ENCODE data around the gene ABCD1. TPM values are rescaled to one million over a fixed set of nuclear protein-coding genes. Genes with fewer than 3 reads are reported as not detected.
"Not testable (repeated sequence)": the region's sequence is repeated elsewhere in the genome, so short reads cannot be mapped to it uniquely, and the experiment has no call there.

ABCD1 gene
- polyA plus RNA-seq: 13.4 TPM
- long read RNA-seq, donor 1, partial matches to known transcripts: 8 of 18 reads
- long read RNA-seq, donor 1, other reads (novel, unspliced or antisense): 6 of 18 reads
- long read RNA-seq, donor 2, partial matches to known transcripts: 0 of 2 reads
- long read RNA-seq, donor 2, other reads (novel, unspliced or antisense): 0 of 2 reads
- long read RNA-seq, donor 3, partial matches to known transcripts: 0 of 2 reads
- long read RNA-seq, donor 3, other reads (novel, unspliced or antisense): 0 of 2 reads
- long read RNA-seq, donor 4: 0 reads
- long read RNA-seq, donor 5, partial matches to known transcripts: 0 of 2 reads
- long read RNA-seq, donor 5, other reads (novel, unspliced or antisense): 0 of 2 reads
- long read RNA-seq, donor 6, partial matches to known transcripts: 8 of 11 reads
- long read RNA-seq, donor 6, other reads (novel, unspliced or antisense): 0 of 11 reads
- long read RNA-seq, donor 7, partial matches to known transcripts: 0 of 1 reads
- long read RNA-seq, donor 7, other reads (novel, unspliced or antisense): 0 of 1 reads
- long read RNA-seq, donor 8, partial matches to known transcripts: 0 of 4 reads
- long read RNA-seq, donor 8, other reads (novel, unspliced or antisense): 0 of 4 reads
- long read RNA-seq, donor 9, partial matches to known transcripts: 0 of 2 reads
- long read RNA-seq, donor 9, other reads (novel, unspliced or antisense): 0 of 2 reads
- long read RNA-seq, donor 10, partial matches to known transcripts: 0 of 2 reads
- long read RNA-seq, donor 10, other reads (novel, unspliced or antisense): 0 of 2 reads
- long read RNA-seq, donor 11, partial matches to known transcripts: 0 of 2 reads
- long read RNA-seq, donor 11, other reads (novel, unspliced or antisense): 0 of 2 reads

GRCh38 chrX:153724252-153725038 is at the start of gene ABCD1, which contains the start of gene BCAP31:
Gene ABCD1 (plus strand): TSS chrX:153724856. CDS start chrX:153725267, 411 bp downstream.
Gene BCAP31 (minus strand): TSS chrX:153724387. CDS start chrX:153723244, 1,143 bp downstream.
- Histone ChIP-seq H3K4me3 (ENCODE audit: low read length) (peak within 1 kb of the TSS; percentile 73), H3K27ac (ENCODE audit: low read length) (peak within 1 kb of the TSS; percentile 94), H3K4me1 (ENCODE audit: control insufficient read depth, insufficient read depth, low read length) (peaks cover 36% of the 10 kb centered on the region), H3K9me3 (ENCODE audit: control insufficient read depth, low read depth, low read length) (peaks cover 7% of the 10 kb centered on the region), H3K36me3 (ENCODE audit: control insufficient read depth, insufficient read depth, low read length) (peaks cover 23% of the 10 kb centered on the region), H3K27me3 (ENCODE audit: control insufficient read depth, insufficient read depth, low read length) (no peaks in the 10 kb centered on the region)
- peak; percentile 84 to 90 for DNase-seq
- no CpG with 5 or more reads among the region's 88 CpGs for WGBS (ENCODE audit: insufficient coverage, low lambda C conversion rate)

DNA sequence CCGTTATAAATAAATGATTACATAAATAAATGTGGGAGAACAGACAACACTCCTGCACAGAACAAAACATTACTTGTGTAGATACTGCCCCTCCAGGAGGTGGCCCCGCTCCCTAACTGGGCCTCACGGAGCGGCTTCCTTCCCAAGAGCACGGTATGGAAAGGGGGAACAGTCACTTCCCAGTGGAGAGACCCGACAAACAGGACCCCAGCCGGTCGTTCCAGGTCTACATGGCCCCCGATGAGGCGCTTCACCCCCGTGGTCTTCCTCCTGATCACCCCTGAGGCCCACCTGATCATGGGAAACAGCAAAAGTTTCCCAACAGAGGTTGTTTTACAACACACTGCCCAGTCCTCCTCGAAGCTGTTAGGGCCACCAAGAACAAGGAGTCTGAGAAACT is 43.5 kb upstream of the ABCD1 start:
- peak in 1 of 2 donors; percentile 36 for DNase-seq
- WGBS (ENCODE audit: insufficient coverage, low lambda C conversion rate): no CpG with 5 or more reads among the region's 12 CpGs
- Histone ChIP-seq H3K27me3 (ENCODE audit: control insufficient read depth, insufficient read depth, low read length) (no peaks in the 10 kb centered on the region), H3K4me1 (ENCODE audit: control insufficient read depth, insufficient read depth, low read length) (peaks cover 19% of the 10 kb centered on the region), H3K27ac (ENCODE audit: low read length) (peak overlapping the region; percentile 70), H3K4me3 (ENCODE audit: low read length) (no peak overlapping the region), H3K36me3 (ENCODE audit: control insufficient read depth, insufficient read depth, low read length) (no peaks in the 10 kb centered on the region), H3K9me3 (ENCODE audit: control insufficient read depth, low read depth, low read length) (no peaks in the 10 kb centered on the region)

DNA sequence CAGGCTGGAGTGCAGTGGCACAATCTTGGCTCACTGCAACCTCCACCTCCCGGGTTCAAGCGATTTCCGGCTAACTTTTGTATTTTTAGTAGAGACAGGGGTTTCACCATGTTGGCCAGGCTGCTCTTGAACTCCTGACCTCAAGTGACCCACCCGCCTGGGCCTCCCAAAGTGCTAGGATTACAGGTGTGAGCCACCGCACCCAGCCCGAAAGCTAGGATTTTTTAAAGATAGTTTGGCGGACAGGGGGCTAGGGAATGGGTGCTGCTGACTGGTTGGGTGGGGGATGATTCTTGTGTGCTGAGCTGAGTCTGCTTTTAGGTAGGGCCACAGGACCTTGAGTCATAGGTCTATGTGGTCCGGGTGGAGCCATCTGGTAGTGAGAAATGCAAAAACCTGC is 41.2 kb upstream of the ABCD1 start:
- H3K27ac ChIP-seq (ENCODE audit: low read length); DNase-seq; H3K27me3 ChIP-seq (ENCODE audit: control insufficient read depth, insufficient read depth, low read length); H3K4me3 ChIP-seq (ENCODE audit: low read length); H3K9me3 ChIP-seq (ENCODE audit: control insufficient read depth, low read depth, low read length); H3K36me3 ChIP-seq (ENCODE audit: control insufficient read depth, insufficient read depth, low read length): not testable (repeated sequence)
- peaks cover 29% of the 10 kb centered on the region for H3K4me1 ChIP-seq (ENCODE audit: control insufficient read depth, insufficient read depth, low read length)
- no CpG with 5 or more reads among the region's 8 CpGs for WGBS (ENCODE audit: insufficient coverage, low lambda C conversion rate)

DNA sequence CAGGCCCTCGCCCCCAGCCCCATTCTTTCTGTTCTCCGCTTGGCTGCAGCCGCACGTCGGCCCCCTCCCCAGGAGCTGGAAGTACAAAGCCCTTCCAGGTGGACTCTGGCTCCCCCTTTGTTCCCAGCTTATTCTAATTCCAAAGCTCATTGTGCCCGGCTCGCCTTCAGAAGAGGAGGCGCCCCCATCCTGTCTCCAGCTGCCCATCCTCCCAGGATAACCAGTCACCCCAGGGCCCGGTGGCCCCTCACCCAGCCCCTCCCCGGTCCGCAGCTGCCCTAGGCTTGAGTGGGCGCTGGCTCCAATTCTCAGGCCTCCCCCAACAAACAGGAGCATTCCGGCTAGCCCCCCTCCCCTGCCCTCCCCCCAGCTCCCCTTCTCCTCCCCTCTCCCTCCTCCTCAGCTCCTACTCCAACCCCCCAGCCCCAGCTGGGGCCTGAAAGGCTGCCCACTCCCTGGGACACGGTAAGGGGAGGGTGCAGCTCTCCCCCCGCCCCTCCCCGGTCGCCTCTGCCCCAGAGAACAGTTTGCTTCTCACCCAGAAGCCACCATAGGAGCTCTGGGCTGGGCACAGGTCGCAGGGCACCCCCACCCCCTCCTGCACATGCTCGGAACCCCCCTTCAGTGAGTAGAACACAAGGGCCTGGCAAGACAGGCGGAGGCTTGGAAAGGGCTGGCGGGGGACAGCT is 40.0 kb upstream of the ABCD1 start:
- DNase-seq: peak in 1 of 2 donors; percentile 55
- no CpG with 5 or more reads among the region's 21 CpGs for WGBS (ENCODE audit: insufficient coverage, low lambda C conversion rate)
- Histone ChIP-seq H3K4me3 (ENCODE audit: low read length) (no peak overlapping the region), H3K9me3 (ENCODE audit: control insufficient read depth, low read depth, low read length) (no peaks in the 10 kb centered on the region), H3K36me3 (ENCODE audit: control insufficient read depth, insufficient read depth, low read length) (peaks cover under 1% of the 10 kb centered on the region), H3K27me3 (ENCODE audit: control insufficient read depth, insufficient read depth, low read length) (no peaks in the 10 kb centered on the region), H3K4me1 (ENCODE audit: control insufficient read depth, insufficient read depth, low read length) (peaks cover 29% of the 10 kb centered on the region), H3K27ac (ENCODE audit: low read length) (no peak overlapping the region)

- WGBS (ENCODE audit: insufficient coverage, low lambda C conversion rate): no CpG with 5 or more reads among the region's 21 CpGs
- no peak overlapping the region for H3K27ac ChIP-seq (ENCODE audit: low read length)
Measured at GRCh38 chrX:153685156-153685536, 39.5 kb upstream of the ABCD1 start.

GRCh38 chrX:153685751-153686696 is 38.6 kb upstream of the ABCD1 start:
- H3K27me3 ChIP-seq (ENCODE audit: control insufficient read depth, insufficient read depth, low read length): no peaks in the 10 kb centered on the region
- H3K4me1 ChIP-seq (ENCODE audit: control insufficient read depth, insufficient read depth, low read length): peaks cover 35% of the 10 kb centered on the region
- no peak overlapping the region for H3K27ac ChIP-seq (ENCODE audit: low read length)
- WGBS (ENCODE audit: insufficient coverage, low lambda C conversion rate): no CpG with 5 or more reads among the region's 24 CpGs
- no peak for DNase-seq
- H3K9me3 ChIP-seq (ENCODE audit: control insufficient read depth, low read depth, low read length): no peaks in the 10 kb centered on the region
- H3K36me3 ChIP-seq (ENCODE audit: control insufficient read depth, insufficient read depth, low read length): peaks cover 10% of the 10 kb centered on the region
- no peak overlapping the region for H3K4me3 ChIP-seq (ENCODE audit: low read length)

More at GRCh38 chrX:153685156-153685536, 39.5 kb upstream of the ABCD1 start:
- Histone ChIP-seq H3K36me3 (ENCODE audit: control insufficient read depth, insufficient read depth, low read length) (peaks cover 5% of the 10 kb centered on the region), H3K4me3 (ENCODE audit: low read length) (no peak overlapping the region), H3K27me3 (ENCODE audit: control insufficient read depth, insufficient read depth, low read length) (no peaks in the 10 kb centered on the region), H3K4me1 (ENCODE audit: control insufficient read depth, insufficient read depth, low read length) (peaks cover 29% of the 10 kb centered on the region), H3K9me3 (ENCODE audit: control insufficient read depth, low read depth, low read length) (no peaks in the 10 kb centered on the region)
- DNase-seq: peak in 1 of 2 donors; percentile 42

GRCh38 chrX:153686711-153687110 is 37.9 kb upstream of the ABCD1 start:
- Histone ChIP-seq H3K4me3 (ENCODE audit: low read length) (no peak overlapping the region), H3K36me3 (ENCODE audit: control insufficient read depth, insufficient read depth, low read length) (peaks cover 10% of the 10 kb centered on the region), H3K27ac (ENCODE audit: low read length) (peak overlapping the region; percentile 81), H3K27me3 (ENCODE audit: control insufficient read depth, insufficient read depth, low read length) (no peaks in the 10 kb centered on the region), H3K9me3 (ENCODE audit: control insufficient read depth, low read depth, low read length) (no peaks in the 10 kb centered on the region), H3K4me1 (ENCODE audit: control insufficient read depth, insufficient read depth, low read length) (peaks cover 35% of the 10 kb centered on the region)
- WGBS (ENCODE audit: insufficient coverage, low lambda C conversion rate): no CpG with 5 or more reads among the region's 9 CpGs
- DNase-seq: peak in 1 of 2 donors; percentile 50

DNA sequence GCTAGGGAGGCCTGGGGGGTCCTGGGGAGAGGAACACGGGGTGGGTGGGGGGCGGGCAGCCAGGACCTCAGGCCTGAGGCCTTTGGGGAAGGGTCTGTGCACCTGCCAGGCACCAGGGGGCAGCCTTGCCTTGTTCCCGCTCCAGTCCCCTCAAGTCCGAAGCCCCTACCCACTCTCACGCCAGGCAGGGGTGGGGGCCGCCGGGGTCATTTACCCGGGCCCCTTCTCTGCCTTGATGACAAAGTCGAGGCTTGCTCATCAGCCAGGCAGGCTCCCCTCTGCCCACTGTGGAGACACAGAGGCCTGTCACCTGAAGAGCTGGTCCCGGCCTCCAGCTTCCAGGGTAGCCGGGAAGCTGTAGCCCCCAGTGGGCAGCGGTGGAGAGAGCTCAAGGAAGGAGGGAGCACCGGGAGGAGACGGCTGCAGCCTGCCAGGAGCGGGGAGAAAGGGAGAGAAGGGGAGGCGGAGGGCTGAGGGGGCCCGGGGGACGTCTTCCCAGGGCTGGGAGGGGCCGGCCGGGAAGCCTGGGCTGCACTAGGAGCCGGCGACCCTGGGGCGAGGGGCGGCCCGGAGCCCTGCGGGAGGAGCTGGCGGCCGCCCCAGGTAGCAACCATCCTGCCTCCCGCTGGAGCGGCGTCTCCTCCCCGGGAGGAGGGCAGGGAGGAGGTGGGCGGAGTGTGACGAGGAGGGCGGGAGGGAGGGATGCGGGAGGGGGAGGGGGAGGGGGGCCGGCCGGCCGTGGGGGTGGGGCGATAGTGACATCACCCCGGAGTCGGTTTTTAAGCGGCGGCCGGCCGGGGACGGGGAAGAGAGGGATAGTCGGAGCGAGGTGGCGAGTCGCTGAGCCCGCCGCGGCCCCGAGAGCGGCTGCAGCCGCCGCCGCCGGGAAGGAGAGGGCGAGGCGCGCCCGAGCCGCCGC is 37.3 kb upstream of the ABCD1 start, which contains the start of gene SLC6A8:
SLC6A8 (plus strand) TSS at position 806 of the 919 bp plus-strand sequence. CDS start 649 bp downstream, outside the sequence.
- Histone ChIP-seq H3K9me3 (ENCODE audit: control insufficient read depth, low read depth, low read length) (no peaks in the 10 kb centered on the region), H3K27me3 (ENCODE audit: control insufficient read depth, insufficient read depth, low read length) (no peaks in the 10 kb centered on the region), H3K27ac (ENCODE audit: low read length) (peak within 1 kb of the TSS; percentile 81), H3K4me3 (ENCODE audit: low read length) (peak within 1 kb of the TSS; percentile 48), H3K36me3 (ENCODE audit: control insufficient read depth, insufficient read depth, low read length) (peaks cover 10% of the 10 kb centered on the region), H3K4me1 (ENCODE audit: control insufficient read depth, insufficient read depth, low read length) (peaks cover 35% of the 10 kb centered on the region)
- WGBS (ENCODE audit: insufficient coverage, low lambda C conversion rate): no CpG with 5 or more reads among the region's 66 CpGs
- DNase-seq: peak in 1 of 2 donors; percentile 62

Data from large intestine (tissue), 12 donors.